Measurements from ENCODE around the gene DUSP22. TPM values are rescaled to one million over a fixed set of nuclear protein-coding genes. Genes with fewer than 3 reads are reported as not detected.
A peak's percentile ranks its signal among the peaks of the same experiment; 100 is the strongest.

DUSP22 gene
- total RNA-seq, 2 donors from 2014 or later = 45.2 to 45.3 TPM

DNA sequence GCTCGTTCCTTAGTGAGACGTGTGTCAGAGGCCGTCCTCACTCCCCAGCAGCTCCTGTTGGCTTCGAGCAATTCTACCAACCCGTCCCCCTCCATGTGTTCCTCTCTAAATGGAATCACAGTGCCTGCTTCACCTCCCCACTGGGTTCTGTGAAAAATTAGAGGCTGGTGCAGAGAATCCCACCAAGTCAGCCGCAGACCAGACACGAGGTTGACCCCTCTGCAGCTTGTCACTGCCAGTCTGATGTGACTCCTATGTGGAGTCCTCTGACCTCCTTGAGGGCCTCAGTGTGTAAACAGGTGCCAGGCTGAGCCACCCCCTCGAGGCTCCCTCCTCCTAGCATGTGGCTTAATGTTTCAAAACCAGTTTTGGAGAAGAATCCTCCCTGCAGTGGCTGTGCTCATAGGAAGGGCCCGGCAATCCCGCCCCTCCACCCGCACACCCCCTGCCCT lies 86.7 kb downstream of the DUSP22 start:
- no peak overlapping the region for H3K4me3 Mint-ChIP-seq
- DNase-seq (ENCODE audit: low spot score) = no peak
- no peaks in the 10 kb centered on the region for H3K9me3 Mint-ChIP-seq
- H3K36me3 Mint-ChIP-seq = no peaks in the 10 kb centered on the region
- H3K27ac Mint-ChIP-seq = no peak overlapping the region
- peaks cover 0 to 14% of the 10 kb centered on the region in 2 donors for H3K27me3 Mint-ChIP-seq
- ATAC-seq = peak; percentile 5 to 33
- peaks cover 10 to 23% of the 10 kb centered on the region in 2 donors for H3K4me1 Mint-ChIP-seq (ENCODE audit: low read depth in 2 of 2)

GRCh38 chr6:379410-380181 lies 87.3 kb downstream of the DUSP22 start:
- DNase-seq (ENCODE audit: low spot score) (peak; percentile 61), ATAC-seq (peak; percentile 51 to 53)
- H3K9me3 Mint-ChIP-seq = no peaks in the 10 kb centered on the region
- H3K36me3 Mint-ChIP-seq = no peaks in the 10 kb centered on the region
- peaks cover 0 to 14% of the 10 kb centered on the region in 2 donors for H3K27me3 Mint-ChIP-seq
- H3K4me1 Mint-ChIP-seq (ENCODE audit: low read depth in 2 of 2) = peaks cover 10 to 23% of the 10 kb centered on the region in 2 donors
- H3K27ac Mint-ChIP-seq = no peak overlapping the region
- H3K4me3 Mint-ChIP-seq = peak overlapping the region; percentile 13

GRCh38 chr6:380234-381218 lies 88.2 kb downstream of the DUSP22 start:
- no peaks in the 10 kb centered on the region for H3K36me3 Mint-ChIP-seq
- DNase-seq (ENCODE audit: low spot score) (no peak), ATAC-seq (peak in 1 of 2 donors; percentile 12)
- H3K4me1 Mint-ChIP-seq (ENCODE audit: low read depth in 2 of 2) = peaks cover 10 to 23% of the 10 kb centered on the region in 2 donors
- no peaks in the 10 kb centered on the region for H3K9me3 Mint-ChIP-seq
- H3K4me3 Mint-ChIP-seq = no peak overlapping the region
- peaks cover 0 to 14% of the 10 kb centered on the region in 2 donors for H3K27me3 Mint-ChIP-seq
- no peak overlapping the region for H3K27ac Mint-ChIP-seq

GRCh38 chr6:381742-382461 lies 89.6 kb downstream of the DUSP22 start:
- DNase-seq (ENCODE audit: low spot score) (no peak), ATAC-seq (no peak)
- Mint-ChIP-seq H3K36me3 (no peaks in the 10 kb centered on the region), H3K27me3 (peaks cover 0 to 14% of the 10 kb centered on the region in 2 donors), H3K4me3 (no peak overlapping the region), H3K9me3 (no peaks in the 10 kb centered on the region), H3K4me1 (ENCODE audit: low read depth in 2 of 2) (peaks cover 8 to 23% of the 10 kb centered on the region in 2 donors), H3K27ac (no peak overlapping the region)

GRCh38 chr6:382883-383810 lies 90.9 kb downstream of the DUSP22 start:
- Mint-ChIP-seq H3K27ac (no peak overlapping the region), H3K4me3 (no peak overlapping the region), H3K36me3 (no peaks in the 10 kb centered on the region), H3K9me3 (no peaks in the 10 kb centered on the region), H3K27me3 (peaks cover 0 to 19% of the 10 kb centered on the region in 2 donors), H3K4me1 (ENCODE audit: low read depth in 2 of 2) (peaks cover 5 to 23% of the 10 kb centered on the region in 2 donors)
- DNase-seq (ENCODE audit: low spot score) = no peak
- ATAC-seq = no peak

- H3K27ac Mint-ChIP-seq = no peak overlapping the region
- DNase-seq (ENCODE audit: low spot score) = no peak
Observed at GRCh38 chr6:383856-384255, 91.6 kb downstream of the DUSP22 start.

DNA sequence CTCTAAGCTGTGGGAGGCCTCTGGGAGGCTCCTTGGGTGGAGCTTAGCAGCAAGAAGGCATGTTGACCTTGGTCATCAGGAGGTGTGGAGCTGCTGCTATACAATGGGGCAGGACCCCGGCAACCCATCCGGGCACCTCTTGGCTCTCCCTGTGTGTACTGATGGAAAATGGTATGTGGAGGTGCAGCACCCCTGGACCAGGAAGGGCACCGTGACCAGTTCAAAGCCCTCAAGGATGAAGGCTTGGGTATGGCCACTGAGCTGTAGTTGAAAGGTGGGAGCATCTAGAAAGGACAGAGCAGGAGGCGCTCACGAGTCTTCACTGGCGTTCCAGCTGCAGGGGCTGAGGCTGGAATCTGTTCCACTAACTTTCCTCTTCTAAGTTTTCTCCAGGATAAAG lies 92.6 kb downstream of the DUSP22 start:
- H3K36me3 Mint-ChIP-seq = no peaks in the 10 kb centered on the region
- DNase-seq (ENCODE audit: low spot score) (no peak), ATAC-seq (no peak)
- H3K4me3 Mint-ChIP-seq = no peak overlapping the region
- H3K27ac Mint-ChIP-seq = no peak overlapping the region
- no peaks in the 10 kb centered on the region for H3K9me3 Mint-ChIP-seq
- peaks cover 19 to 23% of the 10 kb centered on the region in 2 donors for H3K4me1 Mint-ChIP-seq (ENCODE audit: low read depth in 2 of 2)
- peaks cover 5 to 31% of the 10 kb centered on the region in 2 donors for H3K27me3 Mint-ChIP-seq

More at GRCh38 chr6:383856-384255, 91.6 kb downstream of the DUSP22 start:
- H3K9me3 Mint-ChIP-seq = no peaks in the 10 kb centered on the region
- peaks cover 5 to 24% of the 10 kb centered on the region in 2 donors for H3K27me3 Mint-ChIP-seq
- H3K36me3 Mint-ChIP-seq = no peaks in the 10 kb centered on the region
- peaks cover 12 to 24% of the 10 kb centered on the region in 2 donors for H3K4me1 Mint-ChIP-seq (ENCODE audit: low read depth in 2 of 2)
- H3K4me3 Mint-ChIP-seq = no peak overlapping the region
- ATAC-seq = no peak

GRCh38 chr6:385614-386013 lies 93.3 kb downstream of the DUSP22 start:
- peaks cover 5 to 26% of the 10 kb centered on the region in 2 donors for H3K27me3 Mint-ChIP-seq
- DNase-seq (ENCODE audit: low spot score) (no peak), ATAC-seq (no peak)
- H3K27ac Mint-ChIP-seq = no peak overlapping the region
- H3K4me3 Mint-ChIP-seq = no peak overlapping the region
- no peaks in the 10 kb centered on the region for H3K36me3 Mint-ChIP-seq
- H3K9me3 Mint-ChIP-seq = no peaks in the 10 kb centered on the region
- H3K4me1 Mint-ChIP-seq (ENCODE audit: low read depth in 2 of 2) = peaks cover 20 to 23% of the 10 kb centered on the region in 2 donors

DNA sequence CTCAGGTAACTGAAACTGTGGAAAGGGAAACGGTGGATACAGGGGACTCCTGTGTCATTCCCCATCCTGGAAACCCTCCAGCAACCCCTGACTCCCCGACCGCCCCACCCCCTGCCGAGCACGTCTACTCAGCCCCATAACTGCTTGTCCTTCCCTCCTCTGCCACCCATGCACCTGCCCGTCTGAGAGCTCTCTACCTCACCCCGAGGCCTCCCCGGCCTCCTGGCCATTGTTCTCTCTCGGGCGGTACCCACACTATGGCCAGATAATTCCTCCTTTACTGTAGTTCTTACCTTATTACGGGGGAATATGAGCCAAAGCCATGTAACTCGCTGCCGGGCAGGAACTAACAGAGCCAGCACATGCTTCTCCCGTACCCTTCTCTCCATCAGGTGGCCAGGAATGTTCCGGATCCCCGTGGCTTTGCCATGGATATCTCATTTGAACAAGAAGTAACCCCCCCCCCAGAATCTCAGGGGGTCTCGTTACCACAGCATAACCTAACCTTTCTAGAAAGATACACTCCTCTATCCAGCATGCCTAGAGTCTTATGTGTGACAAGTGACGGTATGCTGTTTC lies 94.5 kb downstream of the DUSP22 start:
- Mint-ChIP-seq H3K36me3 (no peaks in the 10 kb centered on the region), H3K9me3 (no peaks in the 10 kb centered on the region), H3K27me3 (peaks cover 5 to 23% of the 10 kb centered on the region in 2 donors), H3K27ac (no peak overlapping the region), H3K4me1 (ENCODE audit: low read depth in 2 of 2) (peaks cover 23 to 29% of the 10 kb centered on the region in 2 donors), H3K4me3 (no peak overlapping the region)
- no peak for ATAC-seq
- DNase-seq (ENCODE audit: low spot score) = no peak

DNA sequence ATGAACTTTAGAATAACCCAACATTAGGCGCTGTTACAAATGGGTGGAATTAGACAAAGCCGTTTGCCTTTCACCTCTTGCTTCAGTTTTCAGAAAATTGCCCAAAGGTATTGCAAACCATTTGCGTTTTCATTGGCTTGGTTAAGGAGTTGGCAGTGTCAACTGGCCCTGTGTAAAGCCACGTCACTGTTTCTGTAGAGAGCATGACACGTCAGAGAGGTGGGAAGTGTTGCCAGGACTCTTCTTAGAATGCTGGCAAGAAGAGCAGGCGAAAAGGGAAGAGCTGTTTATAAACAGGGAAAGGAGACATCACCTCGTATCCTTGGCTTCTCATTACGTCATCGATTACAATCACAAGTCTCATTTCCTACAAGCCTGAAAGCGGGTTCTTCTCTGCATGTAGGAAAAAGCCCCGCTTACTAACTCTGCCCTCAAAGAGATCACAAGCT lies 95.0 kb downstream of the DUSP22 start:
- Mint-ChIP-seq H3K27ac (no peak overlapping the region), H3K9me3 (no peaks in the 10 kb centered on the region), H3K36me3 (no peaks in the 10 kb centered on the region), H3K4me3 (no peak overlapping the region), H3K4me1 (ENCODE audit: low read depth in 2 of 2) (peaks cover 21 to 29% of the 10 kb centered on the region in 2 donors), H3K27me3 (peaks cover 5 to 23% of the 10 kb centered on the region in 2 donors)
- no peak for DNase-seq (ENCODE audit: low spot score)
- no peak for ATAC-seq

DNA sequence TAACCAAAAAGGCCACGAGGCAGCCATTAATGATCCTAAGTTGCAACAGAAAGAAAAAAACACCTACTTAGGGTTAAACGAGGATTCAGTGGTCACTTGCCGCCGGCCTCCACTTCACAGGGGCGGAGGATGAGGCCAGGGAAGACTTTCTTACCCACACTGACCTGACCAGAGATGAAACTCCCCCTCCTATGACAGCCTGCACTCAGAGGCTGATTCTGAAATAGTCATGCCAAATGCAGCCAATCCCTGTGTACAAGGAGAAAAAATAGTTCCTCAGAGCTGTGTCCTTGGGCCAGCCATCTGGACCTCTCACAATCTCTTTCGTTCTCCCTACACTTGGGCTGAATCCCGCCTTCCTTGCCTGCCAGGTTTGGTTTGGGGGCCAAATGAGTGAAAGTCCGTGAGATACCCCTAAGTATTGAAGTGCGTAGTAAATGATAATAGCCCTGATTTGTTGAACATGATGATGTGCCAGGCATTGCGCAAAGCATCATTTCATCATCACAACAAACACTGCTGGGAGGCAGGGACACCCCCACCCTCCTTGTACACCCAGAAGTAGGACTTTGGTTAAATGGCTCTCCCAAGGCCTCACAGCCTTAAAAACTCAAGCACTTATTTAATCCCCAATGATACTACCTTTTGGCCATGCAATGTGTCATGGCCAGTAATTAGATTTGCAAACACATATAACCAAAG lies 96.1 kb downstream of the DUSP22 start:
- Mint-ChIP-seq H3K36me3 (no peaks in the 10 kb centered on the region), H3K27me3 (peaks cover 5 to 23% of the 10 kb centered on the region in 2 donors), H3K9me3 (no peaks in the 10 kb centered on the region), H3K4me3 (peak overlapping the region; percentile 86), H3K4me1 (ENCODE audit: low read depth in 2 of 2) (peaks cover 29% of the 10 kb centered on the region in 2 donors), H3K27ac (peak overlapping the region; percentile 59 to 85)
- ATAC-seq (no peak), DNase-seq (ENCODE audit: low spot score) (no peak)
